GM18511 (cell line): ENCODE results near the gene DDX5.
"Not testable (repeated sequence)": the region's sequence is repeated elsewhere in the genome, so short reads cannot be mapped to it uniquely, and the experiment has no call there.

Experiments
- ATAC-seq: cut with Tn5 transposase; IDR thresholded peaks from one replicate; pipeline ENCODE4 v1.9.1; 2021; ENCODE audit warnings: mild to moderate bottlenecking, moderate library complexity; ENCODE audit not compliant: unreplicated experiment

DDX5 gene

DNA sequence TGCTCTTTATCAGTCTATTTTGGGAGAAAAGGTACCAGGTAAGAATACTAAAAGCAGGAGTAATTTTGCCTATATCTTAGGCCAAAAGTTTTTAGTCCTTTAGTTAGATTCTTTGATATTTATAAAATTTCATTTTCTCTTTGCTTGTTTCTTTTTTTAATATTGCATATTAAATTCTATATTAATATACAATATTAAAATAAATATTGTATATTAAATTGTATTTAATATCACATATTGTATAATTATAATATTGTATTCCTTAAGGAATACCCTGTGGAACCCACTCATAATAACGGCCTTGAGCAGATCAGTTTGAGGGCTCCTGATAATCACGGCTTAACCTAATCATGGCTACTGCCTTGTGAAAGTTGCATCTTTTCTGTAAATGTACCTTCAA is 2.6 kb upstream of the DDX5 start:
- ATAC-seq, result no peak

DNA sequence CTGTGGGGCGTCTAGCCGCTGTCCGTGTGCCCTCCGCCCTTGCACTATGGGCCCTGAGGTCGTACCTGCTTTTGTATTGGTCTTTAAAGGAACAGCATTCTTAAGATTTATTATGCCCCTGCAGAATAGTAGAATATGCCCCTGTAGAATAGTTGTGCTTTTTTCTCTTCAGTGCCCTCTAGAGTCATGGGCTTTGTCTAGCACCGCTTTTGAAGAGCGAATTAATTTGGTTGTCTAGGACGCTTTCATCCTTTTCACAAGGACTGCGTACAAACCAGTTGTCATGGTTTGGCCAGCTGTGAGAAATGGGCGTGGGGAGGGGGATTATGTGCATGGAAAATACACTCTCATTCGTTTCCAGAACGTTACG is 1.3 kb upstream of the DDX5 start:
- ATAC-seq, result peak; percentile 28

DNA sequence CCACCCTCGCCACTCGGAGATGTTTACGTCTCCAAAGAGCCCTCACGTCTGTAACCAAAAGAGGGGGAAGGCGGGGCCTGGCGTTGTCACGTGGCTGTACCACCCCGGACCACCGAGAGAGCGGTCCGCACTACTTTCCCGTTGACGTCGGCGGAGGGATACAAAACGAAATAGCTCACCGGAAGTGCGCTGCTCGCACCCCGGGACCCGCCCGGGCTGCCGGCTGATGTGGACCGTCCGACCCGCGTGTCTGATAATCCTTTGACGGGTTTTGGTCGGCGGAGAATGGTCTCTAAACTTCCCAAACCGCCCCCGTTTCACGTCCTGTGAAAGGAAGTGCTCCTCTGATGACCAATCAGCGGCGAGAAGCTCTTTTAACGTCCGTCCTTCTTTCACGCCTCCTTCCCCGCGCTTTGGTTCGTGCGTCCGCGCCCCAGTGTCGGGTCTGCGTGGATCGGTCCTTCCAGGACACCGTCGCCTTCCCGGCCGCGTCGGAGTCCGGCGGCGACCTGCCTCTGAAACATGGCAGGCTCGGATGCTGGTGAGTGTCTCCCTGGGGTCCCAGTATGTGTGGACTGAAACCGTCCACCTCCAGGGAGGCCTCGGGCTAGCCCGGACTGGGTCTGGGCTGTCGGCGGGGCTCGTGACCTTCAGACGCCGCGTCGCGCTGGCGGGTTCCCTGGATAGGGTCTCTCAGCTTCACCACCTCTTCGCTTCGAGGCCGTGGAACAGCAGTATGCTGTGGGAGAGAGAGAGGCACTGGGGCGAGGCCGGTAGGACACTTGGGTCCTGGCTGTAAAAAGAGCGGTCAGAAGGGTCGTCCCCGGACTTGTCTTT is 705 bp upstream of the DDX5 start, which contains the start of gene CEP95:
Gene CEP95 (plus strand): TSS at position 402 of the 837 bp plus-strand sequence. CDS start 121 bp downstream, at position 523.
- ATAC-seq, result peak; percentile 58

DNA sequence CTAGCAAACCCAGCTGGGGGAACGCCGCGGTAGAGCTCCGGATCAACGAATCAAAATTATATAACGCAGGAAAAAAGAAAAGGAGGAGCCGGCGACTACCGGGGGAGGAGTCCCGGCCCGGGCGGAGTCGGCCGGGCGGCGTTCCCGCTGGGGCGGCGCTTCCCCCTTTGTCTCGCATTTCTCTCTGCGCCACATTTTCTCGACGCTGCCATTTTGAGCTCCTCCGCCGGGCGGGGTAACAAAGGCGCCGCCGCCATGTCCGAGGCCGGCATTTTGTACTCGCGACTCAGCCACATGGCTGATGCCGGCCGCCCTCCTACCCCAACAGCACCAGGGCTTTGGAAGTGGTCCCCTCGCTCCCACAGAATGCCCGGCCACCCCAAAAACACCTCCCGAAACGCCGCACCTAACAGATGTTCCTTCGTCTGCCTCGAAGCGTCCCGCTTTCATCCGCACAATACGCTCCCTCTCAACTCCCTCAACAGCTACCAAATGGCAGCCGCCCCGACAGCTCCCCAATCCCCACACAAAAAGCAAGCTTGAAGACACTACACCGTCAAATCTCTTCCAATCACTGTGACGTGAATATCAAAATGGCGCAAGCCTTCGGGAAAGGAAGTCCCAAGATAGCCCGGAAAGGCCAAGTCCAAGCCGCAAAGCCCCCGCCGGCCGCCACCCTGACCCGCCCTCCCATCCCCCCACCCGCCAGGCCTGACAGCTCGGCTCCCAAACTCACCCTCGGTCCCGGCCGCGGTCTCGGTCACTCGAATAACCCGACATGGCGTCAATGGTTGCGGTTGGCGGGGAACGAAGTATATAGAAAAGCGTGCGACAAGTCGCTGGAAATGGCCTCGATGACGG is 519 bp downstream of the DDX5 start:
- peak; percentile 26 for ATAC-seq

DNA sequence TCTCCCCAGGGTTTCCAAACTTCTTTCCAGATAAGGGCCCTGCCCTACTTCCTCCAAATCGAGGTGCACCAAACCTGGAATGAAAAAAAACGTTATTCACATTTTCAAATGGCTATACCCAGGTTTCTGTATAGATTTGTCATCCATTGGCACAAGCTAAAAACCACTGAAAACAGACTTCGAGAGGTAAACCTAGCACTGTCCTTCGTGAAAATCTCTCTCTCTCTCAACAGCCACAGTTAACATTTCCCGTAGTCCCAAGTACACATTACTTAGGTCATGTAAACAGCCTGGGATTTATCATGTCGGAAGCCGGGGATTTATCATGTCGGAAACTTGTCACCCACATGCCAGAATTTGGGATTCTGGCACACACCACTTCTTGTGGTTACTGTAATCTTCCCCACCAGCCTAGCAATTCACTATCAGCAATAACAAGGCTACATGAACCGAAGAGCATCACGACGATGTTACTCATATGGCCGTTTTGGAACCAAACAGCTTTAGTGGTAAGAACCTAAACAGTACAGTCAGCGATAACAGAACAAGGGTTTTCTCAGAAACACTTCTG is 1.2 kb downstream of the DDX5 start:
- ATAC-seq, result no peak

DNA sequence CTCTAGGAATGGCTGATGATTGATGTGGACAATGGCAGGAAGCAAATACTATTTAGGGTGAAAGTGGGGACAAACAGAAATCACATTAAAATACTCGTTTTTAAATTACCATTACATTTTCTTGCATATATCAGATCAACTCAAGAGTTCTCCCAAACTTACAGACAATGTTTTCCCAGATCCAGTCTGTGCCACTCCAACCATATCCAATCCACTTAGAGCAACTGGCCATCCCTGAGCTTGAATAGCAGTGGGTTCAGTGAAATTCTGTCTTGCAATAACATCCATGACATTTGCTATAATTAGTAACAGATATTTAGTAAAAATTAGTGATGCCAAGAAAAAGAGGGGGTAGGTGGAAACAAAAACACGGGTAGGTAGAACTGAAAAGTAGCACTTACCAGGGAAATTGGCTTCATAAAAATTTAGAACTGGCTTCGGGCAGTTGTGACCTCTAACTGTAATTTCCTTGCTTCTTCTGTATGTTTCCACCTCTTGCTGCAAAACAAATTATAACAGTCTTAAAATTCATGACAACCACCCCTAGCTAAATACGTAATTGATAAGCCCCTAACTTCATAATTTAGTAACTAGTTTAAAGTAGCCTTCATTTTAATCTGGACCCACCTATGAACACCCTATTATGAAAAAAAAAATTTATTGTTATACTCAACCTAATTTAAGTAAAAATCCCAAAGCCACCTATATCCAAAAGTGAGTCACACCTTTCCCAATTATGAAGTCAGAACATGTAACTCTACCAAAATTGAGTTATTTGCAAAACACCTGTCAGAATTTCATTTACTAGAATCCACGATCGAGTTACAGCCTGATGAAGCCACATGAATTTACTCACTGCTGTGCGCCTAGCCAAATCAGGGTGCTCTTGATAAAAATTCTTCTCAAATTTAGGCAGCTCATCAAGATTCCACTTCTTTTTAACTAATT is 2.0 kb downstream of the DDX5 start:
- ATAC-seq, result no peak

DNA sequence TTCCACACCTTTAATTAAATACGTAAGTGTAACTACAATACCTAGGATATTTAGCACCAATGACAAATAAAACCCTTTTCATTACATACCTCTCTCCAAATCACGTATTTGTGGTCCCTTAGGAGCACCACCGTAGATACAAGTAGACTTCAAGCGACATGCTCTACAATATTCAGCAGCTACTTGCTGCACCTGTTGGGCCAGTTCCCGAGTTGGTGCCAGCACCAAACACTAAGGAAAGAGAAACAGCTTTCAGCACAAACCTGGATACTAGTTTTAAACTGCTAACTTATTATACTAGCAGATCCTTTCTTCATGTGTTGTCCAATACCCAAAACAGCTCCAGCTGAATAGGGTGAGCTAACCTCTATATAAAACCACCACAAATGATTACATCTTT is 2.7 kb downstream of the DDX5 start:
- no peak for ATAC-seq

DNA sequence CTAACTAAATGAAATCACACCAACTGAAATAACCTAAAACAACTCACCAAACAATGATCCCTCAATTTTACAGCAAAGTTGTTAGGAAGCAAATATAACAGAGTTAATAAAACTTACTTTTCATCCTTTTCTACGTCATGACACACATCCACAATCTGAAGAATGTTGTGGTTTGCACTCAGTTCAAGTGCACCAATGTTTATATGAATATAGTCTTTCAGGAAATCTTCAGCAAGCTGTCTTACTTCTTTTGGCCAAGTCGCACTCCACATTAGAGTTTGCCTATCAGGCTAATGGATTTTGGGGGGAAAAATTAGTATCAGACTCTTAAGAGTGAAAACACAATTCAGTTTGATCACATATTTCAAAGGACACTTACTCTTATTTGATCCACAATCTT is 3.3 kb downstream of the DDX5 start:
- ATAC-seq, result no peak

DNA sequence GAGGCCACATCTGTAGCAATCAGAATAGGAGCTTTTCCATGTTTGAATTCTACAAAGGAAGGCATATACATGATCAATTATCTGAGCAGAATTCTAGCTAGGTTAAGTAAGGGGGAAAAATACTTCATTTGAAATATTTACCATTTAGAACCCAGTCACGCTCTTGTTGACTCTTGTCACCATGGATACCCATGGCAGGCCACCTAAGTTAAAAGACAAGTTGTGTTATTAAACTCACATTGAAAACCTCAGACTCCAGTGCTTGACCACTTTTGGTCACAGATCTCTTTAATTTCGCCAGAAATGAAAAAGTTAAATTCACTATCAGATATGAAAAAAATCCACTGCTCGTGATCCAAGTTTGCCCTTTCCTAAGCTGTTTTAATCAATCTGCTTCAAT is 4.1 kb downstream of the DDX5 start:
- no peak for ATAC-seq

DNA sequence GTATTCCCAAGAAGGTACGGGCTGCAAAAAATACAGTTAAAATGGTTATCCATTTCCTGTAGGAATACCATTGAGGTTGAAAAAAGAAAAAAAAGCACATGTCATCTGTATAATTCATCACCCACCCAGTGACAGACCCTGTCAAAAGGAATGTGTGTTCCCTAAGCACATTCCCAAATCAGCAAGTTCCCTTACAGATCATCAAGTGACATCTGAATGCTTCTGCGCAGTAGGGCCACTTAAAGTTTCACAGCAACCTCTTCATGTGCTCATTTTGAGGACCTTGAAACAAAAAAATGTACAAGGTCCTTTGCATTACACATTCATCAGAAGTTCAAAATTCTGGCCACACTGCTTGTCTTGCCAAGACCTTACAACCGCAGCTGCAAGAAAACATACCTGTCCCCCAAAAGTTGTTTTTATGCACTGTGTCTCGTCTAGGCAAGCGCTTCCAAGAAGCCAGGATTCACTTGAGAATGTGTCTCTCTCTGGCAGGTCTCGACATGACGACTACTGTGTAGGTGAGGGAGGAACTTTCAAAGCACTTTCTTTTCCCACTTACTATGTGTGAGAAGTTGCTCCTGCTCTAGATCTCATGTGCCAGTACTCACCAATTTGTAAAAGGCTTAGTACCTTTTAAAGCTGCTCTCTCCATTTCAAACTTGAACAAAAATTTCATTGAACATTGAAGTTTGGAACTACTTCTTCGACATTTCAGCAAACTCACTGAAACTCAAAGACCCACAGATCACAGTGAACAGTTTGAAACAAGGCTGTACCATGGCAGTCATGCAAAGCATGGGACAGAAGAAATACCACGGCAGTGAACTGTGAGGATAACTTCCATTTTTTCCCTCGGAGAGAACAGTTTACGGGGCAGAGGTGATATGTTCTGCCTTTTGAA is 5.0 kb downstream of the DDX5 start:
- ATAC-seq, result no peak

DNA sequence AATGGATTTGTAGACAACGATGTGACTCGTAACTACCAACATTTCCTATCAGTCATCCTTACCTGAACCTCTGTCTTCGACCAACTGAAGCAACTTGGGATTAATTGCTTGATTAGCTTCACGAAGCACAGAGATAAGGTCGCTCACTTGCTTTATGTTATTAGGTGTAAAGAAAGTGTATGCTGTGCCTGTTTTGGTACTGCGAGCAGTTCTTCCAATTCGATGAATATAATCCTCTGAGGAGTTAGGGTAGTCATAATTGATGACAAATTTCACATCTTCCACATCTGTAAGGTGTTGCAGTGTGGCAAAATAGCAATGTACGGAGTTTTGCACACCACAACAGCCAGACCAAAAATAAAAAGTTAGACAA is 5.6 kb downstream of the DDX5 start:
- ATAC-seq, result no peak

DNA sequence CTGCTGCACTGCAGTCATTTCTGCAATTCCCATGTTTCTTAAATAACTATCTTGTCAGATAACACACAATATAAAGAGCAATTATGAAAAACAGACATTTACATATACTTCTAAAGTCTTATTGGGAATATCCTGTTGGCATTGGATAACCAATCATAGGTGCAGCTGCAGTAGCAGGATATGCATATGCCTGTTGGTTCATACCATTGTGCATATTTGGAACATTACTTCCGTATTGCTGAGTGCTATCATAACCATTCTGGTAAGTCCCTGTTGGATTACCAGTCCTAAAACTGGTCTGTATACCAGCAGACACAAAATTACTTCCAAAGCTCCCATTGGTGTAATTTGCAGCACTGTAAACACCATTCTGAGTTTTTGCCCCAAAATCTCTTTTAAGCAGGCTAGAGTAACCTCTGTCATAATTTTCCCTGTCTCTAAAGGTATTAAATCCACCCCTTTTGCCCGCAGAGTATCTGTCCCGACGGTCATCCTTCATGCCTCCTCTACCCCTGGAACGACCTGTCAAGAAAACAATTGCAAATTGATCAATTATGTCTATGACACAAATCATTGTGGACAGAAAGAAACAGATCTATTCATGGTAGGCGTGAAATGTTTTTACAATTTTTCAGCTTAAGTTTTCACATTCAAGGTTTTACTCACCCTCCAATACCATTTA is 6.1 kb downstream of the DDX5 start:
- ATAC-seq, result no peak

DNA sequence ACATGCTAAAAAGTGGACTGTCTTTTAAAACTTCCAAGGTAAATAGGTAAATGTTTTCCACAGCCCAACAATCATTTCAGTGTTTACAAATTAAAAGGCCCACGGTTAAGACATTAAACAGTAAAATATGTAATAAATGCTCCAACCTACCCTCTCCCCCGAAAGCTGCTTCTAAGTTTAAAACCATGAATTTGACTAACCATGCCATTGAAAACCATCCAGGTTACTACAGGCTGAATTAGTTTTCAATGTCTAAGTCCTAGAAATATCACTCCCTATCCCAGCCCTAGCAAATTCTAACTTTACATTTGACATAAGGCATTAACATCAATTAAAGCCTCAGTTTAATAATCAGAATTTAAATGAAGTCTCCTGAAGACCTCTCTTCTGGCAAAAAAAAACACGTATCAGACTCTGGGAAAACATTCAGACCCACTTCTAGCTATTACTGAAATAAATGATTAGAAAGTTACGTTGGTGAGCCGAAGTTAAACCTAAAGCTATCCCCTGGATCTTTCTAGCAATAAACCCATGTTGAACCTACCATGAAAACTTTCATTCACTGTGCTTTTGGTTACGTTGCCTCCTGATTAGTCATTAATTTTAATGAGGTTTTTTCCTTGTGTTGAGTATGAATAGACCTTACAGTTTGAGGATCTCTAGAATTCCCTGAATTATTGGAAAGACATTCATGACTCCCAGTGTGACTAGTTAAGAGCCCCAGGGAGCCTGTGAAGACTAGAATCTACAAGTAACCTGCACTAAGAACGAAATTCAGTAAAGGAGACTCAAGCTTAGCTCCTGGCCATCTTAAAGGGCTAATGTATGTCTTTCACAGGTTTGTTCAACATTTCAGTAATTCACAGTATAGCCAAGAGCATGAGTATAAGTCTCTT is 7.5 kb downstream of the DDX5 start:
- ATAC-seq, result no peak

DNA sequence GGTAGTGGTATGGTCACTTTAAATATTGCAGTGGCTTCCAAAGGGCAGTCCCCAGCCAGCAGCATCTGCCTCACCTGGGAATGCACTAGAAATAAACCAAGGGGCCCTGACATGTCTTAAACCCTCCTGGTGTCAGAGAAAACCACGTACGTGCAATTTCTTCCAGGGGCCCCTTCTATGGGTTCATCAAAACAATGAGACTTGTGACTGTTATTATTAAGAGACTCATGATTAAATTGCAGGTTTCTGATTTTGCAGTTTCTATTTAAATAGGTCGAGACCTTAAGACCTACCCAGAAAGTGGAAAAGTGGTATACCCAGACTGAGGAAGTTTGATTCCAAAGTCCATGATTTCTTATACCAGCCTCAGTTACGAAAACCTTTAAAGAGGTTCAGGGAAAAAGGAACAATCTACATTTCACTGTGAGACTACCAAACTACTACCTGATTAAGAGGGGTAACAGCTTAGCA is 8.5 kb downstream of the DDX5 start:
- no peak for ATAC-seq

DNA sequence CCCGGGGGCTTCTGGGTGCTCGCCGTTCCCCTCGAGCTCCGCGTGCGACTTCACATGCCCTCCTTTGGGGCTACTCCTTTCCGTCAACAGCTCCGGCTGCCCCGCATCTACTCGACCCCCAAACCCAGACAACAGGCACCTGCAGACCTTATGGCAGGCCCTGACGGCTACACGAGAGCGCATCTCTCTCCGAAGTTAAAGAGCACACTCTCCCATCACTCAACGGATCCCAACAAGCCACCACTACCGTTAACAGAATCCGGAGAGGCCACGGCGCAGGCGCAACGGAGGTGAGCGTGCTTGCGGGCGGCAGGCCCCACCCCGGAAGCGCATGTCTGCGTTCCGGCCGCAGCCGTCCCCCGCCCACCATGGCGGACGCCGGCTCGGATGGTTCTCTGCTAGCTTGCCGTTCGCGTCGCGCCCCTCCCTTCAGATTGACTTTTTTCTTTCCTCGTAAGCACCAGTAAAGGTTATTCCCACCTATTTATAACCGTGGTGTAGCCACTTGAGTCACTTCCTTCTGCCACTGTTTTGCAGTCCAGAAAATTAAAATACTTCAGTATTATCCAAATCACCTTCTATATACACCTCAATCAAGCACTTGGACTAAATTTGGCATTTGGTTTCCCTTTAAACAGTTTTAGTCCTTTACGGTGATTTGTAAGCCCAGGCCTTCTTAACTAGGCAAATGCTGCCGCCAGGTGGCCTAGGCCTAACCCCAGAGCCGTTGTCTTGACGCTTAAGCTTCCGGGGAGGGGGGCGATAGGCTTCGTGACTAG is 9.1 kb downstream of the DDX5 start, which contains the start of gene POLG2:
Gene POLG2 (minus strand): TSS at position 269 of the 779 bp plus-strand sequence. CDS start 86 bp downstream, at position 183.
- peak; percentile 88 for ATAC-seq

DNA sequence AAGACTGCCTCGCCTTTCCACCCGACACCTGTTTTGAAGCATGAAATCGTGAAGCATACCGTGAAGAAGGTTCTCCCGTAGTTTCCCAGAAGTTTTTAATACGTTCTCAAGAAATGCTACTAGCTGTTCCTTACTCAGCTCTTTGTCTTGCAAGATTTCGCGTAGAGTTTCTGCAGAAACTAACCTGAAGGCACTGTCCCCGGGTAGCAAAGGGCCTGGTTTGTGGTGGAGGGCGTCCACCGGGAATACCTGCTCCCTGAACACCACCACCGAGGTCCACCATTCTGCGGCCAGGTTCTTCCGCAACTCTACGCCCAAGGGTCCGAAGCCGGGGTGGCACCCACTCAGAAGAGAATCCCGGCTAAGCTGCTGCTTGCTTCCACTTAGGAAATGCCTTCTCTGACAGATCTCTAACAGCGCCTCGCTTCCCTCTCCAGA is 9.7 kb downstream of the DDX5 start:
- no peak for ATAC-seq

DNA sequence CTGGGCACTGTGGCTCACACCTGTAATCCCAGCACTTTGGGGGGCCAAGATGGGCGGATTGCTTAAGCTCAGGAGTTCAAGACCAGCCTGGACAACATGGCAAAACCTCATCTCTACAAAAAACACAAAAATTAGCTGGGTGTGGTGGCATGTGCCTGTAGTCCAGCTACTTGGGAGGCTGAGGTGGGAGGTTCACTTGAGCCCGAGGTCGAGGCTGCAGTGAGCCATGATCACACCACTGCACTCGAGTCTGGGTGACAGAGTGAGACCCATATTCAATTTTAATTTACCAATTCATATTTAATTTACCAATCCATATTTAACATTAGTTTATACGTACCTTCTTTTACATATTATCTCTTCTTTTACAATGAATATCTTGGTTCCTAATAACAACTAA is 10.8 kb downstream of the DDX5 start:
- not testable (repeated sequence) for ATAC-seq
